A673 (cell line): Measurements from ENCODE around the gene NIBAN1. TPM values are rescaled to one million over a fixed set of nuclear protein-coding genes. Genes with fewer than 3 reads are reported as not detected.

Experiments used
- BruUV-seq: library from RNA; stranded (reverse); fragments of 400-500 nt; replicated peaks from 2 replicates; lab custom pipeline; 2021; lab: Mats Ljungman, UMichigan
- CTCF ChIA-PET: fragments of 300-600 bp; sonication (Branson Sonifier 250); formaldehyde crosslinking; loops from one replicate; lab custom pipeline; 2022; ENCODE audit warnings: antibody characterized with exemption; lab: Charles Lee
- POLR2A ChIA-PET: fragments of 300-600 bp; sonication (Branson Sonifier 250); formaldehyde crosslinking; loops from one replicate; lab custom pipeline; 2022; ENCODE audit warnings: antibody characterized with exemption; ENCODE audit not compliant: low non-redundant PET; lab: Charles Lee
- DNase-seq: peaks from one replicate; pipeline ENCODE4 v3.0.0-alpha.2; 2015; ENCODE audit warnings: low spot score
- H3K27ac ChIP-seq: fragments of 200-600 bp; sonication (generic); 2 replicates; pipeline ENCODE4 v1.5.1; 2016; ENCODE audit warnings: mixed run types, low read depth, mild to moderate bottlenecking, mixed read lengths, antibody characterized with exemption, low read length; ENCODE audit not compliant: poor library complexity, severe bottlenecking
- H3K27me3 ChIP-seq: fragments of 200-600 bp; sonication (generic); replicated peaks from 2 replicates; pipeline ENCODE4 v1.6.1; 2017; ENCODE audit warnings: mixed run types, low read depth, mild to moderate bottlenecking, mixed read lengths, antibody characterized with exemption, low read length; ENCODE audit not compliant: insufficient read depth, poor library complexity
- H3K36me3 ChIP-seq: fragments of 200-600 bp; sonication (generic); 2 replicates; pipeline ENCODE4 v1.6.1; 2016; ENCODE audit warnings: mixed run types, mild to moderate bottlenecking, mixed read lengths, antibody characterized with exemption, low read length; ENCODE audit not compliant: insufficient read depth, poor library complexity, severe bottlenecking
- H3K4me1 ChIP-seq: fragments of 200-600 bp; sonication (generic); 2 replicates; pipeline ENCODE4 v1.6.1; 2017; ENCODE audit warnings: mixed run types, mild to moderate bottlenecking, mixed read lengths, antibody characterized with exemption, low read length; ENCODE audit not compliant: insufficient read depth, poor library complexity, severe bottlenecking
- H3K4me3 ChIP-seq: fragments of 200-600 bp; sonication (generic); 2 replicates; pipeline ENCODE4 v1.5.1; 2016; ENCODE audit warnings: low read depth, mixed run types, mild to moderate bottlenecking, mixed read lengths, low read length; ENCODE audit not compliant: poor library complexity, severe bottlenecking
- H3K9me3 ChIP-seq: fragments of 200-600 bp; sonication (generic); 2 replicates; pipeline ENCODE4 v1.6.1; 2016; ENCODE audit warnings: mixed run types, low read depth, mild to moderate bottlenecking, mixed read lengths, antibody characterized with exemption, low read length; ENCODE audit not compliant: poor library complexity, severe bottlenecking
- CTCF ChIP-seq: fragments of 300-800, 200-600 bp; sonication (generic); conservative IDR thresholded peaks from 2 replicates; pipeline ENCODE4 v1.5.1; 2017; ENCODE audit warnings: low read depth, mild to moderate bottlenecking, antibody characterized with exemption, low read length, moderate library complexity, mixed read lengths
- EZH2 ChIP-seq: fragments of 200-600 bp; sonication (generic); IDR thresholded peaks from 2 replicates; pipeline ENCODE4 v1.6.1; 2017; ENCODE audit warnings: borderline replicate concordance, low read depth, mild to moderate bottlenecking, mixed read lengths, antibody characterized with exemption, low read length; ENCODE audit not compliant: poor library complexity, severe bottlenecking
- intact Hi-C: fragments of 100-400 bp; cut with micrococcal nuclease; formaldehyde crosslinking; loops from one replicate; pipeline ENCODE4 v1.10.0; 2022; ENCODE audit not compliant: unreplicated experiment
- total RNA-seq: library from RNA; stranded (reverse); gene quantifications from 2 replicates; pipeline ENCODE4 v1.2.3, GENCODE V29; 2021

NIBAN1 gene
- total RNA-seq, 1 experiment from 2014 or later = 52.9 TPM

- BruUV-seq = no TSS peak
- no peaks in the 10 kb centered on the region for H3K4me1 ChIP-seq
- no peak overlapping the region for H3K27ac ChIP-seq
- H3K27me3 ChIP-seq = no peaks in the 10 kb centered on the region
- ChIA-PET CTCF (no interaction called here), POLR2A (no interaction called here)
- DNase-seq = no peak
- no peaks in the 10 kb centered on the region for H3K36me3 ChIP-seq
- no peaks in the 10 kb centered on the region for H3K9me3 ChIP-seq
- H3K4me3 ChIP-seq = no peak overlapping the region
- TF ChIP-seq EZH2 = no peak
- no peak for TF ChIP-seq CTCF
- intact Hi-C loops = no loop called here
Observed at GRCh38 chr1:185017338-185017737, 43.0 kb upstream of the NIBAN1 start.

- Histone ChIP-seq H3K36me3 (no peaks in the 10 kb centered on the region), H3K4me1 (no peaks in the 10 kb centered on the region), H3K4me3 (no peak overlapping the region), H3K27me3 (no peaks in the 10 kb centered on the region), H3K9me3 (no peaks in the 10 kb centered on the region), H3K27ac (no peak overlapping the region)
- ChIA-PET CTCF (no interaction called here), POLR2A (no interaction called here)
- intact Hi-C loops = no loop called here
- TF ChIP-seq EZH2 (no peak), CTCF (no peak)
- BruUV-seq = no TSS peak
- DNase-seq = no peak
Observed at GRCh38 chr1:185016880-185017279, 42.6 kb upstream of the NIBAN1 start.

- H3K4me3 ChIP-seq = no peak overlapping the region
- no TSS peak for BruUV-seq
- TF ChIP-seq EZH2 (no peak), CTCF (no peak)
- DNase-seq = no peak
- ChIA-PET CTCF (no interaction called here), POLR2A (no interaction called here)
- H3K27me3 ChIP-seq = no peaks in the 10 kb centered on the region
- H3K4me1 ChIP-seq = no peaks in the 10 kb centered on the region
- H3K36me3 ChIP-seq = no peaks in the 10 kb centered on the region
- intact Hi-C loops = no loop called here
- H3K27ac ChIP-seq = no peak overlapping the region
- no peaks in the 10 kb centered on the region for H3K9me3 ChIP-seq
Observed at GRCh38 chr1:185015631-185016030, 41.3 kb upstream of the NIBAN1 start.
